Hair follicular keratinocyte (primary cell): ENCODE data around the gene ZNHIT3. TPM values are rescaled to one million over a fixed set of nuclear protein-coding genes. Genes with fewer than 3 reads are reported as not detected.

ENCODE experiments used
- total RNA-seq: library from RNA; depleted of rRNA; stranded (reverse); fragments of >200 nt; gene quantifications from 2 replicates; pipeline ENCODE4 v1.2.3, GENCODE V29; 2015

ZNHIT3 gene
- 45.7 and 50.3 TPM in 2 replicates for total RNA-seq

DNA sequence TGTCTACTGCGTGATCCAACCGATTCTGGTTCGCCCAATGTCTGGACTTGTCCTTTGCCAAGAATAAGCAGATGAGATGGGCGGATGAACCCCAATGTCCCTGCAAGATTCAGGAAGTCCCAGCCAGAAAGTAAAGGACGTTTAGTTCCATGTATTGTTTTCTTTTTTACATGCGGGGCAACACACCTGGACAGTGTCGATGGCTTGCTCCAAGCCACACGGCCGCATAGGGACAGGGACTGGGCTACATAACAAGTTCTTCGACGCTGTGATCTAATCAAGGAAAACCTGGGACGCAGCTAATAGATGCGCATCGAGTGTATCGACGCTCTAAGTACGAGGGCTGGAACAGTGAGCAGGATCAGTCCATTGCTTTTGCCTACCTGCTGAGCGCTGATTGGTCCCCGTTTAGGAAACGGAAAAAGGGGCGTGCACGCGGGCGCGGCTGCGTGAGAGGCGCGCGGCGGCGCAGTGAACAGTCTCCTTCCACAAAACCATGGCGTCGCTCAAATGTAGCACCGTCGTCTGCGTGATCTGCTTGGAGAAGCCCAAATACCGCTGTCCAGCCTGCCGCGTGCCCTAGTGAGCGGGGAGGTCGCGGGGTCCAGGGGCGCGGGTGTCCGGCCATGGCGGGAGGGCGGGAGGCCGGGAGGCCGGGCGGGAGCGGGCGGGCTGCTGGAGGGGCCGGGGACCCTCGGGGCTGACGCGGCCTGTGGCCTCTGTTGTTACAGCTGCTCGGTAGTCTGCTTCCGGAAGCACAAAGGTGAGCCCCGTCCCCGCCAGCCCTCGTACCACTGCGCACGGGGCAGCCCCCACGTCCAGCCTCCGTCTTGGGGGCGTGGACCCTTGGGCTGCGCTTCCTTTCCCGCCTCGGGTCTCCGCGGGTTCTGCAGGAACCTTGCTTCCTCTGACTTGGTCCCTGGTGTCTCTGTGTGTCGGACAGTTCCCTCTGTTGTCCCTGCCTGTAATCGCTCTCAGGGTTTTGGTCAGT, at the start of gene ZNHIT3:
TSS of gene ZNHIT3 (plus strand) at position 478 of the 991 bp plus-strand sequence. CDS start at position 497, 19 bp downstream.

DNA sequence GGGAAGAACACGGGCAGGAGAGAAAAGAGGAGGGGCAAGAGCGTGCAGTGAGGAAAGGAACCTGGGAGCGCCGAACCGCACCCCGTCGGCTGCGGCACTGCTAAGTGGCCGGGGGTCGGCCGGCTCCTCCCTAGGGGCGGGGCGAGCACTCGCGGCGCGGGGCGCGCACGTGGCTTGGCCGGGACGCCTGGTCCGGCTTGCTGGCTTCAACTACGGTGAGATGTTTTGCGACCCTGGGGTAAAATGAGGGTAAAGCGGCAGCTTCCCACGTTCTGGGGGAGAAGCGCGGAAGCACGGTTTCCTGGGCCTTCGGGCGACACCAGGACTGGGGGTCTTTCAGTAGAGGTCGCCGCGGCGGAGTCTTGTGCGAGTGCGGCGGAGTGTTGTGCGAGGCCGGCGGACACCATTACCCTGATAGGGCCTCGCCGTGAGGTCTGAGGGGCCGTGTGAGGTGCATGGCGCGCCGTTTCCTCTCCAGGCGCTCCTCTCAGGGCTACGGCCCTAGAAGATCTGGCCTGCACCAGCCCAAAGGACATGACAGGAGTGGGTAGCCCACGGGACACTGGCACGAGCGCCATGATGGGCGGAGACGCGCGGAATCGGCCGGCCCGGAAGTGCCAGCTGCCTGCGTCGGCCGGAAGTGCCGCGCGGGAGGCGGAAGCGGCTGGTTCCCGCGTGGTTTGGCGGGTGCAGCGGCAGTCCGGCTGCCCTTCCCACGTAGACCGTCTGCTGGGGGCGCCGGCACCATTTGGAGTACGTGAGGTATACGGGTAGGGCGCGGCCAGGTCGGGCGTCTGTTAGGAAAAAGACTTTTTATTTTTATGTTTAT, 48.6 kb downstream of the ZNHIT3 start, which contains the start of the genes MYO19 and PIGW:
TSS of gene MYO19 (minus strand) at position 29 of the 829 bp plus-strand sequence. CDS start 2,330 bp downstream, outside the sequence.
TSS of gene PIGW (plus strand) at position 148 of the 829 bp plus-strand sequence. CDS start 2,115 bp downstream, outside the sequence.

DNA sequence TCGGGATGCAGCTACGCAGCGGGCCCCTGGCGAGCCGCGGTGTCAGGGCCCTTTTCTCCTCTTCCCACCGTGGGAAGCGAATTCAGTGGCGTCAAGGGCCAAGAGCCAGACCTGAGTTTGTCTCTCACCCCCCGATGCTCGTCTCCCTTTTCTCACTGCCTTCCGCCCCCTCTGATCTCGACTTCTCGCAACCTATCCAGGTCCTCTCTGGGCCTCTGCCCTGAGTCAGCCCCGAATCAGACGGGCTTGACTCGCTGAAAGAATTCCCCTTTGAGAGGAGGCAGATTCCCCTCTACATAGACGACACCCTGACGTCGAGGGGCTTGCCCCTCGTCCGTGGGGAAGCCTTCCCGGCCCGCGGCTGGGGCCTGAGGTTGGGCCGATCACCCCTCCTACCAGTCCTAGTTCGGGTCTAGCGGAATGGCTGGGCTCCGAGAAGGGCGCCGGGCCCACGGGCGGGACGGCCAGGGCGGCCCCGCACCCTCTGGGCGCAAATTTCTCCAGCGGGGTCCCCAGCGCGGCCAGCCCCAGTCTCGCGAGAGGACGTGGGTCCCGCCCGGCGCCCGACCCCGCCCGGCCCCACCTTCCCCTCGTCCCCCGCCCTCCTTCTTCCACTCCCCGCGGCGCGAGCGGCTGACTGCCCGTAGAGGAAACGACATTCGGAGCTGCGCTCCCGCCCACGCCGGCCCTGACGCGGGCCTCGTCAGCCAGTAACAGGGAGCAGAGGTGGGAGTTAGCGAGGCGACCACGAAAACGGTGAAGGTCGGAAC, 58.0 kb downstream of the ZNHIT3 start, which contains the start of gene GGNBP2:
TSS of gene GGNBP2 (plus strand) at position 613 of the 770 bp plus-strand sequence. CDS start 806 bp downstream, outside the sequence.

Other genes with a start within 250 kb of the ZNHIT3 start
- 0.08 TPM in 1 of 2 replicates, not detected in the other for gene TBC1D3I, start 222.1 kb upstream of the ZNHIT3 start, total RNA-seq
- gene TBC1D3G, start 162.8 kb upstream of the ZNHIT3 start, total RNA-seq, result not detected in 2 replicates
- gene TBC1D3H, start 98.2 kb upstream of the ZNHIT3 start, total RNA-seq, result not detected in 2 replicates
- 66.5 and 79.0 TPM in 2 replicates for gene MYO19, start 48.2 kb downstream of the ZNHIT3 start, total RNA-seq
- 6.4 and 10.4 TPM in 2 replicates for gene PIGW, start 48.3 kb downstream of the ZNHIT3 start, total RNA-seq
- 28.0 and 33.4 TPM in 2 replicates for gene GGNBP2, start 58.2 kb downstream of the ZNHIT3 start, total RNA-seq
- gene DHRS11, start 105.2 kb downstream of the ZNHIT3 start, total RNA-seq, result 8.3 and 13.4 TPM in 2 replicates
- gene MRM1, start 114.9 kb downstream of the ZNHIT3 start, total RNA-seq, result 9.4 and 13.8 TPM in 2 replicates